K562 (cell line): ENCODE results near the gene PLA2G4D. TPM values are rescaled to one million over a fixed set of nuclear protein-coding genes. Genes with fewer than 3 reads are reported as not detected.
A peak's percentile ranks its signal among the peaks of the same experiment; 100 is the strongest.

Source experiments
- ATAC-seq: fragments of 200-7000 bp; cut with Tn5 transposase; 3 replicates; pipeline ENCODE4 v1.9.1; 2020; ENCODE audit warnings: moderate library complexity
- BruUV-seq: library from RNA; stranded (reverse); fragments of 400-500 nt; replicated peaks from 2 replicates; lab custom pipeline; 2021; lab: Mats Ljungman, UMichigan
- CTCF ChIA-PET: fragments of 300-600 bp; formaldehyde crosslinking; extraction: SDS; loops from one replicate; lab custom pipeline; 2021; ENCODE audit warnings: low intra/inter-chr PET ratio; lab: Yijun Ruan, JAX
- POLR2A ChIA-PET: fragments of 300-600, 350-650 bp; sonication (Branson Sonifier 250); formaldehyde crosslinking; extraction: SDS; loops from one replicate; lab custom pipeline; 2021; ENCODE audit warnings: antibody characterized with exemption, inconsistent platforms; lab: Yijun Ruan, JAX
- DNase-seq, 4 experiments: peaks; one replicate each; pipeline versions ENCODE4 v3.0.0 to v3.0.0-alpha.2; 2011 to 2018; ENCODE audit warnings: low spot score in 3 of 4, mixed read lengths in 3 of 4; ENCODE audit errors: extremely low read depth in 1 of 4
- FAIRE-seq: peaks from 2 replicates; lab custom pipeline; 2011; peaks lifted over from hg19 to GRCh38; lab: Jason Lieb, UNC
- H2AFZ ChIP-seq: 2 replicates; pipeline ENCODE4 v1.6.0; 2011; ENCODE audit warnings: low read depth, low read length, control low read depth, inconsistent platforms
- H3K27ac ChIP-seq: fragments of 200-600 bp; 3 replicates; pipeline ENCODE4 v1.8.0; 2011; ENCODE audit warnings: low read depth, mild to moderate bottlenecking, control low read depth, inconsistent platforms, low read length, moderate library complexity, mixed read lengths; ENCODE audit errors: extremely low read depth
- H3K27me3 ChIP-seq, 2 experiments: fragments of 300-600 bp in 1 of 2; 2 replicates in 1 of 2; 3 replicates in 1 of 2; pipeline versions ENCODE4 v1.6.0 to v1.8.0; 2011; ENCODE audit warnings: inconsistent platforms in 2 of 2, low read length in 2 of 2, mild to moderate bottlenecking in 1 of 2, mixed read lengths in 1 of 2, moderate library complexity in 1 of 2; ENCODE audit not compliant: control insufficient read depth in 2 of 2, insufficient read depth in 2 of 2
- H3K36me3 ChIP-seq: fragments of 300-600 bp; 3 replicates; pipeline ENCODE4 v1.8.0; 2011; ENCODE audit warnings: mild to moderate bottlenecking, low read length, inconsistent platforms; ENCODE audit not compliant: control insufficient read depth, insufficient read depth
- H3K4me1 ChIP-seq, 2 experiments: fragments of 200-600 bp in 1 of 2; replicated peaks in 1 of 2; 2 replicates in 1 of 2; 3 replicates in 1 of 2; pipeline versions ENCODE4 v1.5.1 to v1.8.0; 2011; ENCODE audit warnings: inconsistent platforms in 2 of 2, low read length in 2 of 2, mild to moderate bottlenecking in 1 of 2, mixed read lengths in 1 of 2, moderate library complexity in 1 of 2; ENCODE audit not compliant: control insufficient read depth in 2 of 2, insufficient read depth in 2 of 2
- H3K4me2 ChIP-seq: 2 replicates; pipeline ENCODE4 v1.6.1; 2011; ENCODE audit warnings: low read length, control low read depth, inconsistent platforms, mixed read lengths; ENCODE audit not compliant: insufficient read depth
- H3K4me3 ChIP-seq: fragments of 200-600 bp; sonication (generic), shearing (Covaris generic); 2 replicates; pipeline ENCODE4 v1.5.1; 2016; ENCODE audit warnings: control low read depth, inconsistent platforms
- H3K79me2 ChIP-seq: fragments of 200-600 bp; 3 replicates; pipeline ENCODE4 v1.8.0; 2011; ENCODE audit warnings: low read length, inconsistent platforms; ENCODE audit not compliant: control insufficient read depth, insufficient read depth
- H3K9ac ChIP-seq, 2 experiments: 2 replicates each; pipeline versions ENCODE4 v1.6.0 to v1.6.1; 2011; ENCODE audit warnings: low read depth in 2 of 2, low read length in 2 of 2, control low read depth in 1 of 2, inconsistent platforms in 1 of 2, mild to moderate bottlenecking in 1 of 2, mixed read lengths in 1 of 2; ENCODE audit not compliant: insufficient read depth in 1 of 2
- H3K9me1 ChIP-seq: one replicate; pipeline ENCODE4 v1.6.0; 2011; ENCODE audit warnings: inconsistent platforms, mild to moderate bottlenecking, low read length, moderate library complexity; ENCODE audit not compliant: control insufficient read depth, insufficient read depth
- H3K9me3 ChIP-seq: replicated peaks from 2 replicates; pipeline ENCODE4 v1.5.1; 2011; ENCODE audit warnings: low read depth, low read length, inconsistent platforms; ENCODE audit not compliant: control insufficient read depth, insufficient read depth
- H4K20me1 ChIP-seq: replicated peaks from 2 replicates; pipeline ENCODE4 v1.6.1; 2011; ENCODE audit warnings: low read length, inconsistent platforms, mixed read lengths; ENCODE audit not compliant: control insufficient read depth, insufficient read depth
- NFIC ChIP-seq: fragments of 450-650 bp; IDR thresholded peaks from 2 replicates; pipeline ENCODE4 v1.6.1; 2017; ENCODE audit warnings: mild to moderate bottlenecking, inconsistent platforms
- WGBS: fragments of 100-300 bp; shearing (Covaris generic); methylation state at CpG from one replicate; pipeline ENCODE4 v1.1.6; 2016; ENCODE audit warnings: low coverage, mixed read lengths; ENCODE audit not compliant: insufficient coverage; ENCODE audit errors: missing lambda C conversion rate; 5-methylcytosine and 5-hydroxymethylcytosine counted together
- in situ Hi-C: fragments of 300-500 bp; cut with MboI; formaldehyde crosslinking; loops from 4 replicates; pipeline ENCODE4 v1.15.0; 2018; ENCODE audit warnings: inconsistent platforms, mixed read lengths
- intact Hi-C: fragments of 100-400 bp; cut with micrococcal nuclease; formaldehyde crosslinking; loops from 2 replicates; pipeline ENCODE4 v1.14.2; 2022
- polyA plus RNA-seq, 8 experiments: library from polyadenylated mRNA; depleted of rRNA in 4 of 8; stranded (reverse) in 5 of 8; unstranded in 3 of 8; fragments of >200 nt; fragmentation: Nextera tagmentation in 2 of 8; fragmentation: Illumina TruSeq in 1 of 8; extraction: Ambion mirVana in 2 of 8; extraction: Trizol in 1 of 8; gene quantifications; 2 replicates each; pipeline versions ENCODE4 v1.2.1 to v1.2.3, GENCODE V29; 2011 to 2014; ENCODE audit warnings: inconsistent platforms in 1 of 8, missing spikeins in 1 of 8
- total RNA-seq, 7 experiments: library from RNA; depleted of rRNA in 6 of 7; stranded (reverse); fragments of >200 nt in 6 of 7; fragmentation: Illumina TruSeq in 2 of 7; extraction: Trizol in 2 of 7; gene quantifications; 2 replicates each; pipeline versions ENCODE4 v1.2.1 to v1.2.3, GENCODE V29; 2011 to 2021; ENCODE audit warnings: low replicate concordance in 1 of 7
- TF ChIP-seq, protein P1 (sequence below): sonication (generic); formaldehyde crosslinking; IDR thresholded peaks from 2 replicates; pipeline ENCODE4 v1.8.1; 2023; ENCODE audit warnings: mild to moderate bottlenecking, missing genetic modification reagents

PLA2G4D gene
- total and polyA plus RNA-seq, 9 of the 15 experiments (the other 6 are each of a cell fraction or from before 2014, with no cell fraction given): 0.04 TPM; not detected in 8

DNA sequence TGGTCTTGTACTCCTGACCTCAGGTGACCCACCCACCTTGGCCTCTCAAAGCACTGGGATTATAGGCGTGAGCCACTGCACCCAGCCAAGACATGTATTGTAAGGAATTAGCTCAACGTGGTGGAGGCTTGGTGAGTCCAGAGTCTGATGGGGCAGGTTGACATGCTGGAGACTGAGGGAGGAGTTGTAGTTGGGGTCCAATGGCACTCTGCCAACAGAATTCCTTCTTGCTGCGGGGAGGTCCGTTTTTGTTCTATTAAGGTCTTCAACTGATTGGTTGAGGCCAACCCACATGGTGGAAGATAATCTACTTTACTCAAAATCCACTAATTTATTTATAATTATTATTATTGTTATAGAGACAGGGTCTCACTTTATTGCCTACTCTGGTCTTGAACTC, 30.1 kb downstream of the PLA2G4D start:
- ATAC-seq (no peak), DNase-seq (no peak), FAIRE-seq (no peak)
- H3K9me3 ChIP-seq: peaks cover 4% of the 10 kb centered on the region; the same call in 1 of the 2 replicates
- BruUV-seq: no TSS peak
- H3K79me2 ChIP-seq: no peaks in the 10 kb centered on the region
- 2% methylated on average over 4 of the region's 4 CpGs for WGBS
- H4K20me1 ChIP-seq: no peaks in the 10 kb centered on the region
- no peak overlapping the region for H3K9ac ChIP-seq
- intact Hi-C loops (loop anchor here (10.0 kb wide), 1 partner anchor 321 kb away; no protein-coding TSS in a partner anchor), in situ Hi-C loops (no loop called here)
- H3K9me1 ChIP-seq: peaks cover 4% of the 10 kb centered on the region
- TF ChIP-seq, protein P1, sequence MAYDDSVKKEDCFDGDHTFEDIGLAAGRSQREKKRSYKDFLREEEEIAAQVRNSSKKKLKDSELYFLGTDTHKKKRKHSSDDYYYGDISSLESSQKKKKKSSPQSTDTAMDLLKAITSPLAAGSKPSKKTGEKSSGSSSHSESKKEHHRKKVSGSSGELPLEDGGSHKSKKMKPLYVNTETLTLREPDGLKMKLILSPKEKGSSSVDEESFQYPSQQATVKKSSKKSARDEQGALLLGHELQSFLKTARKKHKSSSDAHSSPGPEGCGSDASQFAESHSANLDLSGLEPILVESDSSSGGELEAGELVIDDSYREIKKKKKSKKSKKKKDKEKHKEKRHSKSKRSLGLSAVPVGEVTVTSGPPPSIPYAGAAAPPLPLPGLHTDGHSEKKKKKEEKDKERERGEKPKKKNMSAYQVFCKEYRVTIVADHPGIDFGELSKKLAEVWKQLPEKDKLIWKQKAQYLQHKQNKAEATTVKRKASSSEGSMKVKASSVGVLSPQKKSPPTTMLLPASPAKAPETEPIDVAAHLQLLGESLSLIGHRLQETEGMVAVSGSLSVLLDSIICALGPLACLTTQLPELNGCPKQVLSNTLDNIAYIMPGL (CRISPR knock-in tag): no peak
- peak; percentile 39; the same call in 1 of the 2 replicates for TF ChIP-seq NFIC
- peaks cover 0 to 5% of the 10 kb centered on the region in 2 experiments; a peak in 1 of 5 replicates for H3K4me1 ChIP-seq
- H3K27ac ChIP-seq: no peak overlapping the region
- peaks cover 4 to 64% of the 10 kb centered on the region in 2 experiments; a peak in 4 of 5 replicates for H3K27me3 ChIP-seq
- H2AFZ ChIP-seq: no peak overlapping the region
- CTCF ChIA-PET: no interaction called here
- H3K4me2 ChIP-seq: no peak overlapping the region
- H3K4me3 ChIP-seq: no peak overlapping the region
- no peaks in the 10 kb centered on the region for H3K36me3 ChIP-seq
- POLR2A ChIA-PET: interaction anchor here (0.6 to 1.0 kb wide), 2 partner anchors 9 to 74 kb away, joined by 3 to 4 read pairs; no protein-coding TSS in a partner anchor
